Trophoblast cell (in vitro differentiated cells and primary cell): Measurements from ENCODE around the gene TRIM6. TPM values are rescaled to one million over a fixed set of nuclear protein-coding genes. Genes with fewer than 3 reads are reported as not detected.

Experiments used
- DNase-seq, 2 donors: peaks; one replicate each; pipeline ENCODE4 v3.0.0-alpha.2; 2016
- H2AFZ ChIP-seq: 2 replicates; pipeline ENCODE4 v1.6.1; 2013; ENCODE audit warnings: low read length, moderate library complexity, mild to moderate bottlenecking; ENCODE audit not compliant: insufficient read depth, poor library complexity
- H2AK5ac ChIP-seq: 2 replicates; pipeline ENCODE4 v1.6.1; 2013; ENCODE audit warnings: mild to moderate bottlenecking, low read length
- H2BK120ac ChIP-seq: 2 replicates; pipeline ENCODE4 v1.6.1; 2013; ENCODE audit warnings: low read length, mild to moderate bottlenecking, moderate library complexity; ENCODE audit not compliant: insufficient read depth, poor library complexity
- H2BK12ac ChIP-seq: 2 replicates; pipeline ENCODE4 v1.6.1; 2013; ENCODE audit warnings: mild to moderate bottlenecking, low read length, moderate library complexity
- H2BK5ac ChIP-seq: 2 replicates; pipeline ENCODE4 v1.6.1; 2013; ENCODE audit warnings: low read length, low read depth, moderate library complexity, mild to moderate bottlenecking; ENCODE audit not compliant: poor library complexity
- H3K14ac ChIP-seq: 2 replicates; pipeline ENCODE4 v1.6.1; 2013; ENCODE audit warnings: mild to moderate bottlenecking, low read length
- H3K18ac ChIP-seq: 2 replicates; pipeline ENCODE4 v1.6.1; 2013; ENCODE audit warnings: mild to moderate bottlenecking, low read length
- H3K23ac ChIP-seq: 2 replicates; pipeline ENCODE4 v1.6.1; 2013; ENCODE audit warnings: low read length
- H3K27ac ChIP-seq: 2 replicates; pipeline ENCODE4 v1.5.1; 2013; ENCODE audit warnings: low read depth, mild to moderate bottlenecking, inconsistent platforms, low read length, moderate library complexity
- H3K27me3 ChIP-seq: 2 replicates; pipeline ENCODE4 v1.6.1; 2013; ENCODE audit warnings: inconsistent platforms, mild to moderate bottlenecking, low read length, moderate library complexity; ENCODE audit not compliant: insufficient read depth
- H3K36me3 ChIP-seq, 2 experiments: 1 replicate in 1 of 2; 2 replicates in 1 of 2; pipeline ENCODE4 v1.6.1; 2013; ENCODE audit warnings: low read length in 2 of 2, mild to moderate bottlenecking in 2 of 2, moderate library complexity in 1 of 2; ENCODE audit not compliant: insufficient read depth in 2 of 2, control insufficient read depth in 1 of 2
- H3K4ac ChIP-seq: 2 replicates; pipeline ENCODE4 v1.6.1; 2013; ENCODE audit warnings: low read depth, mild to moderate bottlenecking, low read length, moderate library complexity
- H3K4me1 ChIP-seq, 2 experiments: 1 replicate in 1 of 2; 2 replicates in 1 of 2; pipeline ENCODE4 v1.6.1; 2013; ENCODE audit warnings: low read length in 2 of 2, mild to moderate bottlenecking in 2 of 2, moderate library complexity in 1 of 2; ENCODE audit not compliant: insufficient read depth in 2 of 2, control insufficient read depth in 1 of 2
- H3K4me2 ChIP-seq: 2 replicates; pipeline ENCODE4 v1.6.1; 2013; ENCODE audit warnings: inconsistent platforms, mild to moderate bottlenecking, low read length, moderate library complexity
- H3K4me3 ChIP-seq: 2 replicates; pipeline ENCODE4 v1.5.1; 2013; ENCODE audit warnings: mild to moderate bottlenecking, low read depth, low read length, inconsistent platforms
- H3K79me1 ChIP-seq: one replicate; pipeline ENCODE4 v1.6.1; 2013; ENCODE audit warnings: low read length
- H3K79me2 ChIP-seq: 2 replicates; pipeline ENCODE4 v1.6.1; 2013; ENCODE audit warnings: low read length, mild to moderate bottlenecking; ENCODE audit not compliant: control insufficient read depth, insufficient read depth, poor library complexity
- H3K9ac ChIP-seq: 2 replicates; pipeline ENCODE4 v1.6.1; 2013; ENCODE audit warnings: mild to moderate bottlenecking, low read length
- H3K9me3 ChIP-seq: 2 replicates; pipeline ENCODE4 v1.6.1; 2013; ENCODE audit warnings: low read depth, mild to moderate bottlenecking, control low read depth, inconsistent platforms, low read length; ENCODE audit not compliant: insufficient read depth
- H4K12ac ChIP-seq: 2 replicates; pipeline ENCODE4 v1.6.1; 2013; ENCODE audit warnings: low read depth, mild to moderate bottlenecking, low read length, moderate library complexity
- H4K8ac ChIP-seq: 2 replicates; pipeline ENCODE4 v1.6.1; 2013; ENCODE audit warnings: low read depth, mild to moderate bottlenecking, low read length, moderate library complexity
- H4K91ac ChIP-seq: one replicate; pipeline ENCODE4 v1.6.1; 2013; ENCODE audit warnings: low read depth, mild to moderate bottlenecking, low read length, moderate library complexity
- WGBS: extraction: QIAGEN DNeasy Blood & Tissue Kit; methylation state at CpG from one replicate; pipeline ENCODE4 v1.1.7; 2013; ENCODE audit warnings: missing lambda C conversion rate; ENCODE audit not compliant: insufficient read length, insufficient coverage; ENCODE audit errors: extremely low coverage; 5-methylcytosine and 5-hydroxymethylcytosine counted together
- polyA plus RNA-seq: library from polyadenylated mRNA; stranded (reverse); fragments of 200-250 nt; gene quantifications from 2 replicates; pipeline ENCODE4 v1.2.3, GENCODE V29; 2013

The TRIM6 gene, protein sequence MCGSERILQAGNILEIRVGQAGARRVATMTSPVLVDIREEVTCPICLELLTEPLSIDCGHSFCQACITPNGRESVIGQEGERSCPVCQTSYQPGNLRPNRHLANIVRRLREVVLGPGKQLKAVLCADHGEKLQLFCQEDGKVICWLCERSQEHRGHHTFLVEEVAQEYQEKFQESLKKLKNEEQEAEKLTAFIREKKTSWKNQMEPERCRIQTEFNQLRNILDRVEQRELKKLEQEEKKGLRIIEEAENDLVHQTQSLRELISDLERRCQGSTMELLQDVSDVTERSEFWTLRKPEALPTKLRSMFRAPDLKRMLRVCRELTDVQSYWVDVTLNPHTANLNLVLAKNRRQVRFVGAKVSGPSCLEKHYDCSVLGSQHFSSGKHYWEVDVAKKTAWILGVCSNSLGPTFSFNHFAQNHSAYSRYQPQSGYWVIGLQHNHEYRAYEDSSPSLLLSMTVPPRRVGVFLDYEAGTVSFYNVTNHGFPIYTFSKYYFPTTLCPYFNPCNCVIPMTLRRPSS
- polyA plus RNA-seq: 17.9 and 18.5 TPM in 2 replicates

DNA sequence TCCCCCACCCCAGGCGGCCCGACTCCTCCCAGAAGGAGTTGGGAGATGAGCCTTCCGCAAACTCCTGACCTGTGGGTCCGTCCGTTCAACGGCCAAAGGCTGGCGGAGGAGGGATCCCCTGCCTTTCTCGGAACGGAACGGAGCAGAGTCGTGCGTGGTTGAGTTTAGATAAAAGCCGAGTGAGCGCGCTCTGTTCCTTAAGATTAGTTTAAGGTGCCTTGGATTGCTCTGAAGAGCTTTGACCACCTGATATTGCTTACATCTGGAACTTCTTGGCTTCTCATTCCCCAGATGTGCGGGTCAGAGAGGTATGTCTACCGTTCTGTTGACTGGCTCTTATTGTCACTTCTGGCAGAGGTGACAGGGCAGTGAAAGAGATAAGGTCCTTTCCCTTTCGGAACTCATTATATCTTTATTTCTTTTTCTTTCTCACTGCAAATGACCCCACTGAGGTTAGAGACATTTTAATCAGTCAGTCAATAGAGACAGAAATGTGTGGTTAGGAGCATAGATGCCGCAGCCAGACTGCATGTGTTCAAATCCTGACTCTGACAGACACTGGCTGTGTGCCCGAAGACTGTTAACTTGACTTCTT lies at the start of gene TRIM6:
TRIM6 (plus strand) TSS at position 31 of the 595 bp plus-strand sequence; CDS start at position 292, 261 bp downstream.
- Histone ChIP-seq H2BK5ac (peak within 1 kb of the TSS; percentile 1), H3K79me2 (peaks cover 3% of the 10 kb centered on the region), H3K4me2 (peak within 1 kb of the TSS; percentile 73), H3K79me1 (peaks cover 6% of the 10 kb centered on the region), H3K4ac (peak within 1 kb of the TSS; percentile 83), H4K12ac (peak within 1 kb of the TSS; percentile 40), H3K14ac (peak within 1 kb of the TSS; percentile 3), H3K9me3 (no peaks in the 10 kb centered on the region), H2AK5ac (peak within 1 kb of the TSS; percentile 36), H3K27ac (peak within 1 kb of the TSS; percentile 79), H3K27me3 (no peaks in the 10 kb centered on the region), H3K9ac (peak within 1 kb of the TSS; percentile 60), H3K4me1 (peaks cover 4% of the 10 kb centered on the region in 2 experiments), H2AFZ (peak within 1 kb of the TSS; percentile 51), H2BK120ac (no peak within 1 kb of the TSS), H2BK12ac (no peak within 1 kb of the TSS), H4K8ac (peak within 1 kb of the TSS; percentile 51), H3K18ac (no peak within 1 kb of the TSS), H4K91ac (peak within 1 kb of the TSS; percentile 61), H3K36me3 (no peaks in the 10 kb centered on the region), H3K23ac (no peak within 1 kb of the TSS), H3K4me3 (peak within 1 kb of the TSS; percentile 75)
- WGBS: no CpG with 5 or more reads among the region's 20 CpGs
- DNase-seq: peak; percentile 45 to 62

DNA sequence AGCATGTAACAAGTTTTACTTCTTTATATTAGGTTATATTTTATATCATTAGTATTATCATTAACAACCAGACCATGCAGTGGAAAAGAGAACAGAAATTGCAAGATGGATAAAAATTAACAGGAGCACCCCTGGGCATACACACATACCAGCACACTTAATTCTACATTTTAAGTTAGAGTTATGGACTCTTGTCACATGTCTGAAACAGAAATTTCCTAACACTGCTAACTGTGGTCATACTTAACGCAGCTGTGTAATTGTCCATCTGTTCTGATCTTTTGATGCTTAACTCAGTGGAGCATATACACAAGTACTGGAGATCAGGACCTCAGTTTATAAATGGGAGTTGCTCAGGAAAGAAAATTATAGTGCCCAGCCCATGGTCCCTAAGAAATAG lies 48.5 kb upstream of the TRIM6 start:
- Histone ChIP-seq H2AFZ (no peak overlapping the region), H4K12ac (no peak overlapping the region), H2BK5ac (no peak overlapping the region), H3K4me3 (no peak overlapping the region), H2AK5ac (no peak overlapping the region), H4K8ac (no peak overlapping the region), H2BK120ac (no peak overlapping the region), H3K14ac (no peak overlapping the region), H3K9me3 (no peaks in the 10 kb centered on the region), H3K9ac (no peak overlapping the region), H3K79me2 (no peaks in the 10 kb centered on the region), H3K27me3 (no peaks in the 10 kb centered on the region), H3K4ac (no peak overlapping the region), H4K91ac (no peak overlapping the region), H3K79me1 (no peaks in the 10 kb centered on the region), H3K18ac (no peak overlapping the region), H3K4me1 (no peaks in the 10 kb centered on the region), H3K4me2 (no peak overlapping the region), H3K36me3 (no peaks in the 10 kb centered on the region), H3K27ac (no peak overlapping the region), H2BK12ac (no peak overlapping the region), H3K23ac (no peak overlapping the region)
- no peak for DNase-seq
- no CpG with 5 or more reads among the region's 1 CpG for WGBS

DNA sequence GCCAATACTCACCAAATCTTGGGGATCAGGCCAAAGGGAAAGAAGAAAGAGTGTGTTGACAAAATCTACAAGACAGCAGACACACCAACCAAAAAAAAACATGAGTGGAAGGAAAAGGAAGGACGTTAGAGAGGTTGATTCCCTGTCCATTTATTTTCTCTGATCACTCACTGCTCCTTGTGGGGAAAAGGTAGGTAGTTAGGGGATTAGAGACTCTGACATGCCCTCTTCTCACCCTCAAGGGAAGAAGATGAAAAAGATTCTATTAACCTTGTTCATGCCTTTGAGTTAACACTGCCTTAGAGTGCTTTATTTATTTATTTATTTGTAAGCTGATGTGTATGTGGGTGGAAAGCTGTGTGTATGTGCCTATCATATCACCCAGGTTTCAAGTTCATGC lies 48.0 kb upstream of the TRIM6 start, which contains the start of gene OR52H1:
OR52H1 (minus strand) TSS at position 101 of the 400 bp plus-strand sequence. CDS start 3,035 bp downstream, outside the sequence.
- no peak within 1 kb of the TSS for H3K4ac ChIP-seq
- no peaks in the 10 kb centered on the region for H3K79me2 ChIP-seq
- no peak within 1 kb of the TSS for H3K4me3 ChIP-seq
- no peaks in the 10 kb centered on the region for H3K79me1 ChIP-seq
- no peak within 1 kb of the TSS for H3K18ac ChIP-seq
- WGBS: no CpG with 5 or more reads among the region's 1 CpG
- no peak within 1 kb of the TSS for H2BK120ac ChIP-seq
- H3K9me3 ChIP-seq: no peaks in the 10 kb centered on the region
- H3K4me2 ChIP-seq: no peak within 1 kb of the TSS
- H4K12ac ChIP-seq: no peak within 1 kb of the TSS
- H3K4me1 ChIP-seq: no peaks in the 10 kb centered on the region
- no peak within 1 kb of the TSS for H2BK12ac ChIP-seq
- H3K36me3 ChIP-seq: no peaks in the 10 kb centered on the region
- no peak for DNase-seq
- H4K91ac ChIP-seq: no peak within 1 kb of the TSS
- H3K27ac ChIP-seq: no peak within 1 kb of the TSS
- H3K14ac ChIP-seq: no peak within 1 kb of the TSS
- no peaks in the 10 kb centered on the region for H3K27me3 ChIP-seq
- H3K9ac ChIP-seq: no peak within 1 kb of the TSS
- no peak within 1 kb of the TSS for H4K8ac ChIP-seq
- H3K23ac ChIP-seq: no peak within 1 kb of the TSS
- H2BK5ac ChIP-seq: no peak within 1 kb of the TSS
- H2AK5ac ChIP-seq: no peak within 1 kb of the TSS
- no peak within 1 kb of the TSS for H2AFZ ChIP-seq

DNA sequence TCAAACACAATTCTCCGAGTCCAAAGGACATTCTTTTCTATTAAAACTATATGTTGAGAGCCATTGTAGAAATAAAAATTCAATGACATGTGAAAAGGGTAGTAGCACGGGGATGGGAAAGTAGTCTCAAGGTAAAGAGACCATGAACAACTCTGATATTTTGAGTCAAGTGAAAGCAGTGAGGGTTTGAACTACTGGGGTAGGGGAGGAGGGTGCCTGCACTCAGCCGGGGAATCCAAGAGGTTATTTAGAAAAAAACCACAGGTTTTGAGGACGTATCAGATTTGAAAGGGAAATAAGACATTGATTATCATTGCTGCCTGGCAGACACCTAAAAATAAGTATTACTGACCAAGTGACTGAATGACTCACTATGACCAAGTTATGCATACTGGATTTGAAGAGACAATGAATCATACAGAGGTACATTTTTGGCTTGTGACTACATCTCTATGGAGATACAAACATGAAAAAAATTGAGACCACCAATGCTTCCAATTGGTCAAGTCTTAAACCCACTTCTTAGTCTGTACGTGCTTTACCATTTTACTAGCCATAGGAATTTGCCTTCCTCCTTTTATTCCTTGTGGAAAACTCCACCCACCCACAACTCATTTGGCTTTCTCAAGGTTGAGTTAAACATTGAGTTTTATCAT lies 45.9 kb upstream of the TRIM6 start:
- DNase-seq: peak in 1 of 2 donors; percentile 64
- H3K4me3 ChIP-seq: no peak overlapping the region
- no peak overlapping the region for H3K23ac ChIP-seq
- H4K8ac ChIP-seq: no peak overlapping the region
- H3K14ac ChIP-seq: no peak overlapping the region
- H2AFZ ChIP-seq: no peak overlapping the region
- no peak overlapping the region for H3K4ac ChIP-seq
- H4K12ac ChIP-seq: no peak overlapping the region
- H3K79me2 ChIP-seq: no peaks in the 10 kb centered on the region
- no peaks in the 10 kb centered on the region for H3K4me1 ChIP-seq
- H3K9ac ChIP-seq: no peak overlapping the region
- no CpG with 5 or more reads among the region's 5 CpGs for WGBS
- H2BK120ac ChIP-seq: no peak overlapping the region
- no peaks in the 10 kb centered on the region for H3K79me1 ChIP-seq
- no peak overlapping the region for H3K18ac ChIP-seq
- H3K27me3 ChIP-seq: no peaks in the 10 kb centered on the region
- H2AK5ac ChIP-seq: no peak overlapping the region
- no peak overlapping the region for H2BK5ac ChIP-seq
- no peak overlapping the region for H2BK12ac ChIP-seq
- no peaks in the 10 kb centered on the region for H3K9me3 ChIP-seq
- no peak overlapping the region for H3K27ac ChIP-seq
- no peak overlapping the region for H3K4me2 ChIP-seq
- no peak overlapping the region for H4K91ac ChIP-seq
- H3K36me3 ChIP-seq: no peaks in the 10 kb centered on the region
